Upper lobe of right lung (tissue), 1 donor: ENCODE results near the gene HOATZ. TPM values are rescaled to one million over a fixed set of nuclear protein-coding genes. Genes with fewer than 3 reads are reported as not detected.

Source experiments
- ATAC-seq: fragments of 200-7000 bp; cut with Tn5 transposase; one replicate; pipeline ENCODE4 v1.9.1; 2020; ENCODE audit warnings: mild to moderate bottlenecking, moderate library complexity
- DNase-seq: peaks from one replicate; pipeline ENCODE4 v3.0.0-alpha.2; 2020
- H3K27ac ChIP-seq: fragments of 200-600 bp; one replicate; pipeline ENCODE4 v1.8.0; 2022
- H3K27me3 ChIP-seq: fragments of 200-600 bp; one replicate; pipeline ENCODE4 v1.8.0; 2022; ENCODE audit warnings: mild to moderate bottlenecking
- H3K36me3 ChIP-seq: fragments of 200-600 bp; one replicate; pipeline ENCODE4 v1.8.0; 2022
- H3K4me1 ChIP-seq: fragments of 200-600 bp; one replicate; pipeline ENCODE4 v1.8.0; 2022
- H3K4me3 ChIP-seq: fragments of 200-600 bp; one replicate; pipeline ENCODE4 v1.8.0; 2022; ENCODE audit warnings: mild to moderate bottlenecking
- H3K9me3 ChIP-seq: fragments of 200-600 bp; one replicate; pipeline ENCODE4 v1.8.0; 2022
- intact Hi-C: fragments of 100-400 bp; cut with DNase I; formaldehyde crosslinking; loops from one replicate; pipeline ENCODE4 v1.11.0; 2022
- total RNA-seq: library from RNA; stranded (reverse); fragmentation: NEBNext Ultra II Directional; extraction: Animal tissue kit (Norgen Biotek cat#: 25700); gene quantifications from one replicate; pipeline ENCODE4 v1.2.1, GENCODE V29; 2021
- TF ChIP-seq, protein P1 (sequence below): fragments of 200-600 bp; IDR thresholded peaks from one replicate; pipeline ENCODE4 v1.8.0; 2022; ENCODE audit warnings: antibody characterized with exemption
- donor health status: DM: no; HTN: yes; CAD: no; lungs with severe emphysema.

Gene HOATZ
- total RNA-seq, 1 donor from 2014 or later = not detected

GRCh38 chr11:111572581-111572980, 58.0 kb downstream of the HOATZ start:
- ATAC-seq (no peak), DNase-seq (no peak)
- H3K27ac ChIP-seq = no peak overlapping the region
- H3K4me3 ChIP-seq = no peak overlapping the region
- no peaks in the 10 kb centered on the region for H3K9me3 ChIP-seq
- intact Hi-C loops = no loop called here
- peaks cover 4% of the 10 kb centered on the region for H3K4me1 ChIP-seq
- TF ChIP-seq, protein P1, sequence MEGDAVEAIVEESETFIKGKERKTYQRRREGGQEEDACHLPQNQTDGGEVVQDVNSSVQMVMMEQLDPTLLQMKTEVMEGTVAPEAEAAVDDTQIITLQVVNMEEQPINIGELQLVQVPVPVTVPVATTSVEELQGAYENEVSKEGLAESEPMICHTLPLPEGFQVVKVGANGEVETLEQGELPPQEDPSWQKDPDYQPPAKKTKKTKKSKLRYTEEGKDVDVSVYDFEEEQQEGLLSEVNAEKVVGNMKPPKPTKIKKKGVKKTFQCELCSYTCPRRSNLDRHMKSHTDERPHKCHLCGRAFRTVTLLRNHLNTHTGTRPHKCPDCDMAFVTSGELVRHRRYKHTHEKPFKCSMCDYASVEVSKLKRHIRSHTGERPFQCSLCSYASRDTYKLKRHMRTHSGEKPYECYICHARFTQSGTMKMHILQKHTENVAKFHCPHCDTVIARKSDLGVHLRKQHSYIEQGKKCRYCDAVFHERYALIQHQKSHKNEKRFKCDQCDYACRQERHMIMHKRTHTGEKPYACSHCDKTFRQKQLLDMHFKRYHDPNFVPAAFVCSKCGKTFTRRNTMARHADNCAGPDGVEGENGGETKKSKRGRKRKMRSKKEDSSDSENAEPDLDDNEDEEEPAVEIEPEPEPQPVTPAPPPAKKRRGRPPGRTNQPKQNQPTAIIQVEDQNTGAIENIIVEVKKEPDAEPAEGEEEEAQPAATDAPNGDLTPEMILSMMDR = no peak
- H3K36me3 ChIP-seq = no peaks in the 10 kb centered on the region
- no peaks in the 10 kb centered on the region for H3K27me3 ChIP-seq

DNA sequence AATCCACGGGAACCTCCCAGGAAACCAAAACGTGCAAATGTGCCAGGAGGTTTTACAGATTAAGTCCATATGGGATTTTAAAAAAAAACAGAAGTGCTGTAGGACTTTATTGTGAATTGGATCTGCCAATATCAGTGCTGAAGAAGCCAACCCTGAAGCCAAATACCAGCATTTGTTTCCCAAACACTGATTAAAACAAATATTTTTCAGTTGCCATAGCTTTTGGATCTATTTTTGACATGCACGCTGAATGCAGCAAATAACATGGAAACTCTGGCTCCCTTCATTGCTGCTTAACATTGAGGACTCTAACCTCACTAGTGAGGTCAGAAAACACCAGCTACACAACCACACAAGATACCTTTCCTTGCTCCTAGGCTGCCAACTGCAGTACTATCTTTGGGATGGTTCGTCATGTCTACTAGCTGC, 59.3 kb downstream of the HOATZ start:
- Histone ChIP-seq H3K9me3 (no peaks in the 10 kb centered on the region), H3K27me3 (no peaks in the 10 kb centered on the region), H3K36me3 (no peaks in the 10 kb centered on the region), H3K4me3 (peak overlapping the region; percentile 17), H3K4me1 (peaks cover 4% of the 10 kb centered on the region), H3K27ac (no peak overlapping the region)
- TF ChIP-seq, protein P1 = no peak
- ATAC-seq = no peak
- DNase-seq = no peak
- intact Hi-C loops = no loop called here

DNA sequence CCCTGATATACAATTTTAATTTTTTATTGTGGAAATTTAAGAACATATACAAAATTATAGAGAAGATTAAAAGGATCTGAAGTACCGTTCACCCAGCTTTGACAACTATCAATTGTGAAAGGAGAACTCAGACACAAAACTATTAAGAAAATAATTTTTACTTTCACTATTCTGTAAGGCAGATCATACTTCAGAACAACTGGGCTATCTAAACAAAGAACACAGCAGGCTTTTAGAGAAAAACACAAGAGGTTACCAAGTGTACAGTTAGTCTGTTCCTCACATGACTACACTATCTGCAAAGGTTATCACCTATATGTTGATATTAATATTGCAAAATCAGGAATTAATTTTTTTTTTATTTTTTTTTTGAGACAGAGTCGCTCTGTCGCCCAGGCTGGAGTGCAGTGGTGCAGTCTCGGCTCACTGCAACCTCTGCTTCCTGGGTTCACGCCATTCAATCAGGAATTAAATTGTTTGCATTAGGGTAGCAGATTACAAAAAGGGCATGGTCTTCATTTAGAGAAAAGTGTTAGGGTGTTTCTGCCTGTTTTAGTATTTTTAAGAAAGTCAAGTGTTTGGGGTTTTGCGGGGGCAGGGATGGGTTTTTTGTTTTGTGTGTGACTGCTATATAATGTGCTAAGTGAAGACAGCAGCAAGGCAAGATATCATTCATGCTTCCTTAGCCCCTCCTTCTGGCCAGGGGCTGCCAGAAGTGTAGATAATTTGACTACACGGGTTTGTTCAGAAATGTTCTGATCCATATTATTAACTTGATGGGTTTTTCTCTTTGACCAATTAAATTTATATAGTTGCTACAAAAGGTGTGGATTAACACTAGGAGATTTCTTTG, 60.0 kb downstream of the HOATZ start:
- Histone ChIP-seq H3K27me3 (no peaks in the 10 kb centered on the region), H3K4me1 (peaks cover 4% of the 10 kb centered on the region), H3K27ac (no peak overlapping the region), H3K36me3 (no peaks in the 10 kb centered on the region), H3K9me3 (no peaks in the 10 kb centered on the region), H3K4me3 (peak overlapping the region; percentile 17)
- DNase-seq = no peak
- intact Hi-C loops = no loop called here
- no peak for ATAC-seq
- TF ChIP-seq, protein P1 = no peak

DNA sequence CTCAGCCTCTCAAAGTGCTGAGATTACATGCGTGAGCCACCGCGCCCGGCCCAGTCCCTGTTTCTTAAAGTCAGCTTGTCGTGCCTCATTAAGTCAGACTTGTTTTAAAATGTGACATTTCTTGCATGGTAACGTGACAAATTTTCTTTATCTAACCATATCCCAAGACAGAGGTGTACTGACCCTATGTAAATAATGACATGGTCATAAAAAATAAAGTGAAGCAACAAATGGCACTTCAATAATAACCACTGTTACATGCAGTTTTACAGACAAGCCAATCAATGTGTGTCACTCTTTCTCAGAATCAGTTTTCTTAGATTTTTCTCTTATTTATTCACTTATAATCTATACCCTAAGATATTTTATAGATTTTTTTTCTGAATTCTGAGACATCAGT, 61.2 kb downstream of the HOATZ start:
- Histone ChIP-seq H3K36me3 (no peaks in the 10 kb centered on the region), H3K4me1 (no peaks in the 10 kb centered on the region), H3K27me3 (no peaks in the 10 kb centered on the region), H3K27ac (no peak overlapping the region), H3K9me3 (no peaks in the 10 kb centered on the region), H3K4me3 (no peak overlapping the region)
- ATAC-seq (no peak), DNase-seq (no peak)
- intact Hi-C loops = no loop called here
- TF ChIP-seq, protein P1 = no peak

DNA sequence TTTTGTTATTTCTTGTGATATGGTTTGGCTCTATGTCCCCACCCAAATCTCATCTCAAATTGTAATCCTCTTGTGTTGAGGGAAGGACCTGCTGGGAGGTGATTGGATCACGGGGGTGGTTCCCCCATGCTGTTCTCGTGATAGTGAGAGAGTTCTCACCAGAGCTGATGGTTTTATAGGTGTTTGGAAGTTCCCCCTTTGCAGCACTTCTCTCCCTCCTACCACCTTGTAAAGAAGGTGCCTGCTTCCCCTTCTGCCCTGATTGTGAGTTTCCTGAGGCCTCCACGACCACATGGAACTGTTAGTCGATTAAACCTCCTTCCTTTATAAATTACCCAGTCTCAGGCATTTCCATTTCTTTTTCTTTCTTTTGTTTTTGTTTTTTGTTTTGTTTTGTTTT, 63.2 kb downstream of the HOATZ start:
- ATAC-seq (no peak), DNase-seq (no peak)
- no peaks in the 10 kb centered on the region for H3K4me1 ChIP-seq
- H3K27me3 ChIP-seq = no peaks in the 10 kb centered on the region
- H3K36me3 ChIP-seq = no peaks in the 10 kb centered on the region
- H3K4me3 ChIP-seq = no peak overlapping the region
- no peak overlapping the region for H3K27ac ChIP-seq
- intact Hi-C loops = no loop called here
- H3K9me3 ChIP-seq = no peaks in the 10 kb centered on the region
- TF ChIP-seq, protein P1 = no peak
